Muscle of back (tissue), 11 donors: Measurements from ENCODE around the gene KIF23. TPM values are rescaled to one million over a fixed set of nuclear protein-coding genes. Genes with fewer than 3 reads are reported as not detected.

Source experiments
- DNase-seq, 3 donors: peaks; one replicate each; pipeline versions ENCODE4 v3.0.0 to v3.0.0-alpha.2; 2013
- polyA plus RNA-seq, 10 donors: library from polyadenylated mRNA; unstranded; fragments of 120-200 nt; gene quantifications; one replicate each; pipeline ENCODE4 v1.2.1, GENCODE V29; 2013; ENCODE audit not compliant: insufficient read length in 10 of 10

Gene KIF23
- polyA plus RNA-seq, 10 donors, result 12.7 to 30.1 (median 19.0) TPM

DNA sequence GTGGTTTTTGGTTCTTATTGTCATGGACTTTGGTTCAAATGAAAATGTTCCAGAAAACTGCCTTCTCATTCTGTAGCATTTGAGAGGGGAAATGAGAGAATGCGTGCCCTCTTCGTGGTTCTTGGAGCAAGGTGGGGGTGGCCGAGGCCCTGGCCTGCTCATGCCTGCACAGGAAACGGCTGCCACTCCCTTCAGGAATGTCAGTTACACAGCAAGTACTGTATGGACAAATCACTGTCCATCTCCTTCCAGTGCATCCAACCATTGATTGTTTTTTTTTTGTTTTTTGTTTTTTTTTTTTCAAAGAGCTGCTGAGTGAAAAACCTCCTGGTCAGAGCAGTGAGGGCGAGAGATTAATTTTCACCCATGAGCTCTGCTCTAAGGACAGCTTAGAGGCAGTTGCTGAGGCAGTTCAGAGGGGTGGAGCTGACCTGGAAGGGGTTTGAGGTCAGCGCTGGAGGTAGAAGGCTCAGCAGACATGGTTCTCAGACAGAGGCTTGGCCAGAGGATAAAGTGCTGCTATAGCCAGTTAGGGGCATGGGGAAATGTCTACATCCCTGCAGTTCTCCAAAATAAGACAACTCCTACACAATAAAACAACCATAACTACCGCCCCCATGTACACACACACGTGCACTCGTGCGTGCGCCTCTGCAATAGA is 20.2 kb upstream of the KIF23 start:
- no peak for DNase-seq

GRCh38 chr15:69394556-69395282 is 19.4 kb upstream of the KIF23 start:
- DNase-seq, result peak; percentile 60 to 94 (median 83)

DNA sequence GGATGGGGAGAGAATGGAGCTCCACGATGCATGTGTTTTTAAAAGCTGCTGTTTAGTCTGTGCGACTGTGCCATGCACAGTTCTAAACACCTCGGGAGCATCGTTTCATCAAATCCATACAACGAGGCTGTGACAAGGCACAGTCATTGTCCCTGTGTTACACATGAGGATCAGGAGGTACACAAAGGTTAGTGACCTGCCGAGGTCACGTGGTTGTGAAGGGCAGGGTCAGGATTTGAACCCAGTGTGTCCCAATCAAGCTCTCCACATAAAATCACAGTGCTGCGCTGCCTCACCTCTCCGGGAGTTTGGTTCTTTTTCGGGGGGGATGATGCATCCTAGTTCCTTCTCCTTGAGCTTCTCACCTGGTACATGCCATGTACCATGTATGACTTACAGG is 18.7 kb upstream of the KIF23 start:
- no peak for DNase-seq

GRCh38 chr15:69395991-69396390 is 18.2 kb upstream of the KIF23 start:
- no peak for DNase-seq

DNA sequence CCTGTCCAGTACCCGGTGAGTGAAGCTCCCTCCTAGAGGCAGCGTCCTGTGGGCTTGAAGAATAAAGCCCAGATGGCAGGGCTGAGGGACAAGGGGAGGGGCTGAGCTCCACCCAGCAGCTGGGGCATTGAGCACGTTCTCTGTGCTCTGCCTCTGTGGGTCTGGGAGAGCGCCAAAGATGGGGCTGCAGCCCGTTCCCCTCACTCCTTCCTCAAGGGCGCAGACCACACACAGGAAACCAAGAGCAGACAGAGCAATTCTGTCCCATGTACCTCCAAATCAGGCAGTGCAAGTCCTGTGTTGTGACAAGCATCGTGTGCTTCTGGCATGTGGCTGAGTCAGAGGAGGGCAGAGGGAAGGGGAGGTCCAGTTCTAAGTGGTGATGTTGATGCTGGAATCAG is 15.7 kb upstream of the KIF23 start:
- DNase-seq, result no peak

DNA sequence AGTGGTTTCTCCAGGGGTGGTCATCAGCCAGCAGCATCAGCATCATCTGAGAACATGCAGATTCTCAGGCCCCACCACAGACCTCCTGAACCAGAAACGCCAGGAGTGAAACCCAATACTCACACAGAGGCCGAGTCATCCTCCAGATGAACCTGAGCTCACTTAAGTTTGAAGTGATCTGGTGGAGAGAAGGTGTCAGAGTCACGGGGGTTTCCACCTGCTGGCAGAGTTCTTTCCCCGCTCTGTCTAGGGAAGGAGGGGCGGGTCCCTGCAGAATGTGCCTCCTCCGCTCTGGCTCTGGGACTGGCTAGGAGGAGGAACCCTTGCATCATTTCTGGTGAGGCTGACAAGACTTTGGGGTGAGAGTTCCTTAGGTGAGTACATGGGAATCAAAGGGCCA is 13.3 kb upstream of the KIF23 start:
- DNase-seq, result no peak

DNA sequence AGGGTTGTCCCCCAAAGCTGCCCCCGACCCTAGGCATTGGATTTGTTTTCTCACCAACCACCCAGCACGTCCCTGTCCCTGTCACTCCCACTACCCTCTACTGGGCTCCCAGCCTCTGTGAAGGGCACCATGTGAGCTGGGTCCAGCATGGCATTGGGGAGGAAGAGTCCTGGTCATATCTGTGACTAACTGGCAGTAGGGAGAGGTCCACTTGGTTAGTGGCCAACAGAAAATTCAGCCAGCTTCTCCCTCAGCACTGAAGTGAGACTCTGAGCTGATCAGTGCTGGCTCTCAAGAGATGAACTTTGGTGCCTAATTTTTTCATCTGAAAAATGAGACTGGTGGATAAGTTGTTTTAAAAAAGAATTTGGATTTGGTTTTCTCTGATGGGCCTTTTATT is 11.3 kb upstream of the KIF23 start:
- DNase-seq, result no peak

- peak; percentile 34 to 80 (median 72) for DNase-seq
Measured at GRCh38 chr15:69403594-69403993, 10.6 kb upstream of the KIF23 start.

DNA sequence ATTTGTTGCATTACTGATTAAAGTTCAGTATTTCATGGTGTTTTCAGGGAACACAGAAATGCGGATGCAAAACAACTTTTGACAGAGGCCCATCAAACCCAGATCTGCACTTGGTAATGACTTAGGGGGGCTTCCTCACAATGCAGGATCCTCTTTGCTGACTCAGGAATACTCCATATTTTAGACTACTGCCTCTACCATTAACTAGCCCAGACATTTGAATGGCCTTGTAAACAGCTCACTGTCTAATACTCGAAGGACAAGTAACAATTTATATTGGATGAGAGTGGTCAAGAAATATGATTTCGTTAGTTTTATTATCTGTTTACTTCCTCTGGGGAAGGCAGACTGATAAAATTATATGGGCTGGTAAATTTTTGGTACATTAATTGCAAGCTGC is 9.0 kb upstream of the KIF23 start:
- no peak for DNase-seq

DNA sequence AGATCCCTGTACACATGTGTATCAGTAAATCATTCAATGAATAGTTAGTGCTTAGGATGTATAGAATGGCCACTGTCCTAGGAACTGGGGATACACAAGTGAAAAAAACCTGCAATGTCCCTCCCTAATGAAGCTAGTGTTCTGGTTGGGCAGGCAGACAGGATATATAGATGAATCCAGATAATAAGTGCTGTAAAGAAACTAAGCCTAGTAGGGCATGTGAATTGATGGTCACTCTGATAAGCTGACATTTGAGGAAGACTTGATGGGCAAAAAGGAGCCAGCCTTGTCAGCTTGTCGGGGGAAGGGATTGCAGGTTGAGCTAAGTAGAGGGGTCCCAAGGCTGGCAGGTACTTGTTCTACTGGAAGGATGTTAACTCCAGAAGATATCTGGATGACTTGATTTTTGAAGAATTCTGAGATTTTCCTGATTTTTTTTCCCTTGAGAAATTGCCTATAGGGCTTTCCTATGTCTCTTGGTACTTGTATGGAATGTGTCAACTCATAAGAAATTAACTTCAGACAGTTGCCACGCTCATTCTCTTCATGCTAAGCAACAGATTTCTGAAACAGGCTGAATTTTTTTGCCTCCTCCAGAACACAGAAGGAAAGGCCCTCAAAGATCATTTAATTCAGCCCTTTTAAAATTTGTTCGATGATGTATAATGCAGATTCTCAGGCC is 6.3 kb upstream of the KIF23 start:
- DNase-seq, result no peak

- DNase-seq, result no peak
Measured at GRCh38 chr15:69408841-69409240, 5.3 kb upstream of the KIF23 start.

GRCh38 chr15:69410248-69410874 is 3.8 kb upstream of the KIF23 start:
- peak in 2 of 3 donors; percentile 21 to 29 for DNase-seq

DNA sequence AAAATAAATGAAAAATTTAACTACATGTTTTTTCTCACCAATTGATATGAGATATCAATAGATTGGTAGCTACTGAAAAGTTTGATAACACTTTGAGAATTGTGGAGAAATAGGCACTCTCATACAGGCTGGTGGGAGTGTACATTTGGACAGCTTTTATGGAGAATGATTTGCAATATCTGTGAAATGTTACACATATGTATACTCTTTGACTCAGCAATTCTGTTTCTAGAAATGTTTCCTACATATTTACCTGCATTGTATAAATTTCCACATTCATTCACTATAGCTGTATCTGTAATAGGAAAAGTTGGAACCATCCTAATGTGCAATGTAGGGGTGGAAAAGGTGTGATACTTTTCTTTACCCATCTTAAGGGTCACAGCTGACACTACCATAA is 1.9 kb upstream of the KIF23 start:
- DNase-seq, result no peak

GRCh38 chr15:69412701-69413100 is 1.4 kb upstream of the KIF23 start:
- no peak for DNase-seq

DNA sequence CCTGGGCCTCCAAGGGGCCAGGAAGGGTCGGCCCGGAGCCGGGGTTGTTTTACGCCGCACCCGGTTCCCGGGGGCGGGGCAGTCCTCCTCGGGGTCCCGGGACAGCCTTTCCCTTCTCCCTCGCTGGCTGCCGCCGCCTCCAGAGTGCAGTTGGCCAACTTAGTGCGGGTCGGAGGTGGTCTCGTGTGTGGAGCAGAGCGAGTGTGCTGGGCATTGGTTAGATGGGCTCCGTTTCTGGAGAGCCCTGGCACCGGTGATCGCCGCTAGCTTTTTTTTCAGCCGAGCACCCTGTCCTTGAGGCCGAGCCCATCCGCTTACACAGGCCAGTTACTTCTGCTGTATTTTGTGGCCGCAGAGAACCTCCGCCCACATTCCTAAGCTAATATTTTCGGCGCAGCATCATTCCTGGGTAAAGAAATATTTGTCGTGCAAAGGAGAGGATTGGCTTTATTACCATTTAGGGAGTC is 585 bp downstream of the KIF23 start:
- DNase-seq, result peak; percentile 49 to 86 (median 82)

DNA sequence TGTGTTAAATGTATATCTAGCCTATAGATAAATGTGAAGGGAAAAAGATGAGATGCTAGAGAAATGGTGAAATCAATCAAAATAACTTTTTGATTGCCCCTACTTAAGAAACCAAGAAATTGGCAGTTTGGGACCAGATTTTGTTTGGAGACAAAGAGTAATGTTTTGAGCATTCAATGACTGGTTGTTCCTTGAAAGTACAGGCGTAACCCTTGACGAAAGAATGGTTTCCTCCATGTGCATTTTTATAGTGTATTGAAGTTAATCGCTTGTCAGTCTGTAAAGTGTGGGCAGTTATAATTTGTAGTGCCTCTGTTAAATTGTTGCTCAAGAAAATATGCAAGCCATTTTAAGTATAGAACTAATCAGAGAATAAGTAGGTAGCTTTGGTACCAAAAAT is 1.2 kb downstream of the KIF23 start:
- no peak for DNase-seq

DNA sequence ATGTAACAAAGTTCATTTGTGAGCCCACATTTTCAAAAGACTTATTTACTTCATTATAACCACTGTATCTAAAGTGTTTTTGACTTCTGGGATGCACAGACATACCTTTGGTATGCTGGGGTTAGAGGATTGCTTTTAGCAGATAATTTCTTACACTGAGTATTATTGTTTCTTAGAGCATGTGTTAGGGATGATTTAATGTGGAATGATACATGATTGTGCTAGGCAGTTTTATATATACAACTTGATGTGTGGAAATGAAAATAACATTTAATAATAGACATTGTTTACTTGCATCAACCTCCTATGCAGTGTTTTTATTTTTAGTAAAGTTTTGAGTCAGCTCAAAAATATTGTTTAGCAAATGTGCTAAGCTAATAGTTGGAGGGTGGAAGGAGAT is 3.4 kb downstream of the KIF23 start:
- no peak for DNase-seq

DNA sequence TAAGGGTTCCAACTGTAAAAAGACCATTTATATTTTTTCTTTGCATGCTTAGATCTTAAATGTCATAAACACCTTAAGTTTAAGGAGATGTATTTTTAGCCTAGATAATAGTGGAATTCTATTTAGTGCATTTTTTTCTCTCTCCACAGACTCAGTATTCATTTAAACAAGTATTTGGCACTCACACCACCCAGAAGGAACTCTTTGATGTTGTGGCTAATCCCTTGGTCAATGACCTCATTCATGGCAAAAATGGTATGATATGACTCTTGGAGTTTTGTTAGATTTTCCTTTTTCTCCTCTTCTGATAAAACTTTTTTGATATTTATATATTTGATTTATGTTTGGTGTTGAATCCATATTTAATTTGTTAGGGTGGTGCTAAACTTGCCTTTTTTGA is 7.3 kb downstream of the KIF23 start:
- no peak for DNase-seq

DNA sequence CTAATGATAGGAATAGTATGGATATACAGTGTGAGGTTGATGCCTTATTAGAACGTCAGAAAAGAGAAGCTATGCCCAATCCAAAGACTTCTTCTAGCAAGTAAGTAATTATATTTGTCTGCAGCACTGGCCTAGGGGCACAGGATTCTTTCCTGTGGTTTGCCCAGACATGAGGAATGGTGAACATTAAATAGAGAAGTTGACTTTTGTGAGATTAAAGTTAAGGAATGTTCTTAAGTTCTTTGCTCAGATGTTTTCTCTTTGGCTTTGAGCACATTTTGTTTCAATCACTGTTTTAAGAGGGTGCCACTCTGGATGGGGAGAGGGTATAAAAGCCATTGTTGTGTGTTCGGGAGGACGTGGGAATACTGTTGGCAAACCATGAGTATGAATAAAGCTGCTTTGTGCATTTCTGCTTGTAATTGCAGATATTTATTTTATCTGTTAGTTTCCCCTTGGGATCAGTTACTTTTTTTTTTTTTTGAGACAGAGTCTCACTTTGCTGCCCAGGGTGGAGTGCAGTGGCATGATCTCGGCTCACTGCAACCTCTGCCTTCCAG is 8.3 kb downstream of the KIF23 start:
- DNase-seq, result no peak

DNA sequence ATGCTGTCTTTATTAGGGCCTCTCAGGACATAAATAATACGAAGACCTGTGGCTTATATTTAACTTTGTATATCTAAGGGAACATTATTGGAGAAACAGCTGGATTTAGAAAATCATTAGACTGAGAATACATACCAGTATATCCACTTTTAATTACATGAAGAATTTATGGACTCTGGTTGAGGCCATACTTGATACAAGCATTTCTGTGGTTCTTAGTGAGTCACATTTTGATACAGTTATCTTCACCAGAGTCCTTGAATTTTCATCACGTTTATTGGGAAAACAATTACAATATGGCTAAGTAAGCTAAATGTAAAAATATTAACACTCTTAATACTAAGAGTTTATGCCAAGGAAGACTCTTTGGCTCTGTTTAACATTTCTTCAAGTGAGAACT is 9.9 kb downstream of the KIF23 start:
- no peak for DNase-seq

GRCh38 chr15:69424748-69425413 is 10.7 kb downstream of the KIF23 start:
- DNase-seq, result no peak

DNA sequence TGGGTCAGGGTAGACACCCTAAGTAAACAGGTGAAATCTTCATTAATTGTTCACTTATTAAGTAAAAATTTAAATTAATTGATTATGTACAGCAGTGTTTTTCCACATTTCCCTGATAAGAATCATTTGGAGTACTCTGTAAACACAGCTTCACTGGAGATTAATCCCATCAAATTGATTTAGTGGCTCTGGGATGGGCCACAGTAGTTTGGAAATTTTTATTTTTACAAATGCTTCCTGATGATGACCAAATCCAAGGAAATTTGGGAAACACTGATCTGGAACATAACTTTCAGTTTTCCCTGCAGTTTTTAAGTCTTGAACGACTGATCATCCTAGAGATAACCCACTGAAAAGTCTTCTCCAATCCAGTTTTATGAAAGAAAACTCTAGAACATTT is 19.7 kb downstream of the KIF23 start:
- no peak for DNase-seq
